HepG2 (cell line): ENCODE results near the gene NCBP3. TPM values are rescaled to one million over a fixed set of nuclear protein-coding genes. Genes with fewer than 3 reads are reported as not detected.

Experiments used
- FOXO1 ChIP-seq: sonication (generic); formaldehyde crosslinking; IDR thresholded peaks from 2 replicates; pipeline ENCODE4 v1.4.0; 2020; ENCODE audit warnings: missing genetic modification reagents
- IKZF4 ChIP-seq: sonication (generic); formaldehyde crosslinking; IDR thresholded peaks from 2 replicates; pipeline ENCODE4 v1.5.1; 2020; ENCODE audit warnings: borderline replicate concordance, mild to moderate bottlenecking, low read depth, missing genetic modification reagents; ENCODE audit errors: not compliant biosample characterization
- ISX ChIP-seq: sonication (generic); formaldehyde crosslinking; conservative IDR thresholded peaks from 2 replicates; pipeline ENCODE4 v1.5.0; 2020; ENCODE audit warnings: missing genetic modification reagents
- NFE2L2 ChIP-seq: fragments of 150-350 bp; IDR thresholded peaks from 2 replicates; pipeline ENCODE4 v1.6.1; 2014; ENCODE audit warnings: low read length
- POGZ ChIP-seq: sonication (generic); formaldehyde crosslinking; IDR thresholded peaks from 2 replicates; pipeline ENCODE4 v1.4.0; 2020; ENCODE audit warnings: mild to moderate bottlenecking, missing genetic modification reagents
- POLR2G ChIP-seq: fragments of 200-400 bp; formaldehyde crosslinking; IDR thresholded peaks from 2 replicates; pipeline ENCODE4 v1.6.1; 2018; ENCODE audit warnings: mild to moderate bottlenecking, low read depth, low read length, moderate library complexity
- RAD51 ChIP-seq: fragments of 450-650 bp; IDR thresholded peaks from 2 replicates; pipeline ENCODE4 v1.6.1; 2016; ENCODE audit warnings: borderline replicate concordance
- REXO4 ChIP-seq: sonication (generic); formaldehyde crosslinking; IDR thresholded peaks from 2 replicates; pipeline ENCODE4 v1.8.0; 2022; ENCODE audit warnings: missing genetic modification reagents, mild to moderate bottlenecking, borderline replicate concordance
- SAFB2 ChIP-seq: sonication (generic); formaldehyde crosslinking; IDR thresholded peaks from 2 replicates; pipeline ENCODE4 v1.5.1; 2020; ENCODE audit warnings: missing genetic modification reagents, low read depth, mild to moderate bottlenecking, borderline replicate concordance
- TCF7 ChIP-seq: sonication (generic); IDR thresholded peaks from 2 replicates; pipeline ENCODE4 v1.6.1; 2016; ENCODE audit warnings: antibody characterized with exemption, low read depth
- ZNF12 ChIP-seq: sonication (generic); formaldehyde crosslinking; IDR thresholded peaks from 2 replicates; pipeline ENCODE4 v1.5.0; 2020; ENCODE audit warnings: missing genetic modification reagents
- ZNF20 ChIP-seq: sonication (generic); formaldehyde crosslinking; IDR thresholded peaks from 2 replicates; pipeline ENCODE4 v1.4.0; 2020; ENCODE audit warnings: mild to moderate bottlenecking, moderate library complexity, missing genetic modification reagents
- ZNF234 ChIP-seq: sonication (generic); formaldehyde crosslinking; conservative IDR thresholded peaks from 2 replicates; pipeline ENCODE4 v1.5.1; 2020; ENCODE audit warnings: mild to moderate bottlenecking, missing genetic modification reagents
- ZNF607 ChIP-seq: sonication (generic); formaldehyde crosslinking; IDR thresholded peaks from 2 replicates; pipeline ENCODE4 v1.5.1; 2020; ENCODE audit warnings: missing genetic modification reagents, mild to moderate bottlenecking, borderline replicate concordance
- ZSCAN31 ChIP-seq: sonication (generic); formaldehyde crosslinking; IDR thresholded peaks from 2 replicates; pipeline ENCODE4 v1.5.0; 2020; ENCODE audit warnings: low read depth, mild to moderate bottlenecking, missing genetic modification reagents
- polyA plus RNA-seq, 8 experiments: library from polyadenylated mRNA; depleted of rRNA in 3 of 8; stranded (reverse) in 7 of 8; unstranded in 1 of 8; fragments of >200 nt; fragmentation: Illumina TruSeq in 4 of 8; extraction: Trizol in 4 of 8; gene quantifications; 2 replicates each; pipeline versions ENCODE4 v1.2.1 to v1.2.3, GENCODE V29; 2011 to 2016; ENCODE audit warnings: low read depth in 4 of 8, missing spikeins in 1 of 8, mixed read lengths in 1 of 8; ENCODE audit not compliant: insufficient read depth in 1 of 8
- total RNA-seq, 5 experiments: library from RNA; depleted of rRNA; stranded (reverse); fragments of >200 nt; fragmentation: Illumina TruSeq; extraction: Trizol; gene quantifications; 2 replicates each; pipeline ENCODE4 v1.2.3, GENCODE V29; 2016; ENCODE audit warnings: low read depth in 1 of 5
- TF ChIP-seq, protein P1 (sequence below): IDR thresholded peaks from 2 replicates; pipeline ENCODE4 v1.6.1; 2016; ENCODE audit warnings: missing biosample characterization, missing genetic modification reagents, low read depth
- TF ChIP-seq, protein P2 (sequence below): sonication (generic); formaldehyde crosslinking; IDR thresholded peaks from 2 replicates; pipeline ENCODE4 v1.8.0; 2022; ENCODE audit warnings: mild to moderate bottlenecking, missing genetic modification reagents, borderline replicate concordance
- TF ChIP-seq, protein P3 (sequence below): sonication (generic); formaldehyde crosslinking; IDR thresholded peaks from 2 replicates; pipeline ENCODE4 v1.4.0; 2020; ENCODE audit warnings: mild to moderate bottlenecking, missing genetic modification reagents
- TF ChIP-seq, protein P4 (sequence below): sonication (generic); formaldehyde crosslinking; IDR thresholded peaks from 2 replicates; pipeline ENCODE4 v1.8.0; 2022; ENCODE audit warnings: missing genetic modification reagents, low read depth, mild to moderate bottlenecking, borderline replicate concordance
- TF ChIP-seq, protein P5 (sequence below): sonication (generic); formaldehyde crosslinking; IDR thresholded peaks from 2 replicates; pipeline ENCODE4 v1.4.0; 2020; ENCODE audit warnings: missing genetic modification reagents
- TF ChIP-seq, protein P6 (sequence below): sonication (generic); formaldehyde crosslinking; IDR thresholded peaks from 2 replicates; pipeline ENCODE4 v1.4.0; 2020; ENCODE audit warnings: mild to moderate bottlenecking, missing genetic modification reagents

NCBP3 gene
- total and polyA plus RNA-seq, 2 of the 13 experiments (the other 11 are each of a cell fraction or from before 2014, with no cell fraction given) = 19.5 to 24.8 TPM

DNA sequence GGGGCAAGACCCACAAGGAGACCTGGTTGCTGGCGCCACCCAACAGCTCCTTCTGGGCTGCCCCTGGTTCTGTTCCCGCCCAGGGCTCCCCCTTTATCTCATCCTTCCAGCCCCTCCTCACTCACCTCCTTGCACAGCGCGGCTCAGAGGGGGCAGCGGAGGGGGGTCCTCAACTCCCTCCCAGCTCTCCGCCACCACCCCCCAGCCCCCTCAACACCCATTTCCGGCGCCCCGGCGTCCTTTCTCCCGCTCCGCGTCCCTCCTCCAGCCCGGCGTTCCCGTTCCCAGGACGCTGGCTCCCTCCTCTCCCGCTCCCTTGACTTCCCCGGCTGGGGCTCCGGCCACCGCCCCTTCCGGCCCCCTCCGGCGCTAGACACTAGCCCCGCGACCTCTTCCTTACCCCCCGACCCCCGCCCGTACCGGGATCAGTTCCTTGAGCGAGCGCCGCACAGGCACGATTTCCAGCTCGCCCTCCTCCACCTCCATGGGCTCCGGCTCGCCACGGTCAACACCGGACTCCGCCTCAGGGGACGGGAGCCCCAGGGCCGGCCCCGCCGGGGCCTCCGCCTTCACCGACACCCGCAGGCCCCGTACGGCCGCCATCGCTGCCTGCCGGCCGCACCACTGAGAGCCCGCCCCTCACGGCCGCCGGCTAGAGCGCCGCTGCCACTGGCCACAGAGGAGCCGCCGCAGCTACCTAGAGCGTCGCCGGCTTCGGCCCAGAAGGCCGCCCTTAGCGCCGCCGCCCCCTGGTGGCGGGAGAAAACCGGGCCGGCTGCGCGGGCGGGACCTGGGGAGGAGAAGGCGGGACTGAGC is at the start of gene NCBP3 (continued):
- TF ChIP-seq, protein P1, sequence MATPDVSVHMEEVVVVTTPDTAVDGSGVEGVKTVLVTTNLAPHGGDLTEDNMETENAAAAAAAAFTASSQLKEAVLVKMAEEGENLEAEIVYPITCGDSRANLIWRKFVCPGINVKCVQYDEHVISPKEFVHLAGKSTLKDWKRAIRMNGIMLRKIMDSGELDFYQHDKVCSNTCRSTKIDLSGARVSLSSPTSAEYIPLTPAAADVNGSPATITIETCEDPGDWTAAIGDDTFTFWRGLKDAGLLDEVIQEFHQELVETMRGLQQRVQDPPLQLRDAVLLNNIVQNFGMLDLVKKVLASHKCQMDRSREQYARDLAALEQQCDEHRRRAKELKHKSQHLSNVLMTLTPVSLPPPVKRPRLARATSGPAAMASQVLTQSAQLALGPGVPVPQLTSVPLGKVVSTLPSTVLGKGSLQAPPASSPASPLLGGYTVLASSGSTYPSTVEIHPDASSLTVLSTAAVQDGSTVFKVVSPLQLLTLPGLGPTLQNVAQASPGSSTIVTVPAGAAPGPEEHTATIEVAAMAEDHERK (CRISPR knock-in tag) = no peak
- TF ChIP-seq ZNF607 (CRISPR knock-in tag) (peak; percentile 92), POGZ (CRISPR knock-in tag) (peak; percentile 97), ZSCAN31 (CRISPR knock-in tag) (peak; percentile 71; the same call in 1 of the 2 replicates), ZNF12 (CRISPR knock-in tag) (no peak), FOXO1 (CRISPR knock-in tag) (0 out of 2 replicates have a peak, but pooled peaks have one; percentile 48), ZNF234 (CRISPR knock-in tag) (peak; percentile 62; the same call in 1 of the 2 replicates), NFE2L2 (no peak), TCF7 (no peak), POLR2G (peak; percentile 96), SAFB2 (CRISPR knock-in tag) (peak; percentile 84; the same call in 1 of the 2 replicates), REXO4 (CRISPR knock-in tag) (no peak), IKZF4 (CRISPR knock-in tag) (no peak), ISX (CRISPR knock-in tag) (no peak), ZNF20 (no peak), RAD51 (no peak)
- TF ChIP-seq, protein P2, sequence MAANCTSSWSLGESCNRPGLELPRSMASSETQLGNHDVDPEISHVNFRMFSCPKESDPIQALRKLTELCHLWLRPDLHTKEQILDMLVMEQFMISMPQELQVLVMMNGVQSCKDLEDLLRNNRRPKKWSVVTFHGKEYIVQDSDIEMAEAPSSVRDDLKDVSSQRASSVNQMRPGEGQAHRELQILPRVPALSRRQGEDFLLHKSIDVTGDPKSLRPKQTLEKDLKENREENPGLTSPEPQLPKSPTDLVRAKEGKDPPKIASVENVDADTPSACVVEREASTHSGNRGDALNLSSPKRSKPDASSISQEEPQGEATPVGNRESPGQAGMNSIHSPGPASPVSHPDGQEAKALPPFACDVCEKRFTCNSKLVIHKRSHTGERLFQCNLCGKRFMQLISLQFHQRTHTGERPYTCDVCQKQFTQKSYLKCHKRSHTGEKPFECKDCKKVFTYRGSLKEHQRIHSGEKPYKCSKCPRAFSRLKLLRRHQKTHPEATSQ (CRISPR knock-in tag) = peak; percentile 75; the same call in 1 of the 2 replicates
- TF ChIP-seq, protein P3, sequence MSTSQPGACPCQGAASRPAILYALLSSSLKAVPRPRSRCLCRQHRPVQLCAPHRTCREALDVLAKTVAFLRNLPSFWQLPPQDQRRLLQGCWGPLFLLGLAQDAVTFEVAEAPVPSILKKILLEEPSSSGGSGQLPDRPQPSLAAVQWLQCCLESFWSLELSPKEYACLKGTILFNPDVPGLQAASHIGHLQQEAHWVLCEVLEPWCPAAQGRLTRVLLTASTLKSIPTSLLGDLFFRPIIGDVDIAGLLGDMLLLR (CRISPR knock-in tag) = no peak; the same call in 1 of the 2 replicates
- TF ChIP-seq, protein P4, sequence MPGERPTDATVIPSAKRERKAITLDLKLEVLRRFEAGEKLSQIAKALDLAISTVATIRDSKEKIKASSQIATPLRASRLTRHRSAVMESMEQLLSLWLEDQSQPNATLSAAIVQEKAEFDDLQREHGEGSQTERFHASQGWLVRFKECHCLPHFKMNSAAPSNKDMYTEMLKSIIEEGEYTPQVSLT (CRISPR knock-in tag) = no peak
- TF ChIP-seq, protein P5, sequence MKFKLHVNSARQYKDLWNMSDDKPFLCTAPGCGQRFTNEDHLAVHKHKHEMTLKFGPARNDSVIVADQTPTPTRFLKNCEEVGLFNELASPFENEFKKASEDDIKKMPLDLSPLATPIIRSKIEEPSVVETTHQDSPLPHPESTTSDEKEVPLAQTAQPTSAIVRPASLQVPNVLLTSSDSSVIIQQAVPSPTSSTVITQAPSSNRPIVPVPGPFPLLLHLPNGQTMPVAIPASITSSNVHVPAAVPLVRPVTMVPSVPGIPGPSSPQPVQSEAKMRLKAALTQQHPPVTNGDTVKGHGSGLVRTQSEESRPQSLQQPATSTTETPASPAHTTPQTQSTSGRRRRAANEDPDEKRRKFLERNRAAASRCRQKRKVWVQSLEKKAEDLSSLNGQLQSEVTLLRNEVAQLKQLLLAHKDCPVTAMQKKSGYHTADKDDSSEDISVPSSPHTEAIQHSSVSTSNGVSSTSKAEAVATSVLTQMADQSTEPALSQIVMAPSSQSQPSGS (CRISPR knock-in tag) = peak; percentile 80
- TF ChIP-seq, protein P6, sequence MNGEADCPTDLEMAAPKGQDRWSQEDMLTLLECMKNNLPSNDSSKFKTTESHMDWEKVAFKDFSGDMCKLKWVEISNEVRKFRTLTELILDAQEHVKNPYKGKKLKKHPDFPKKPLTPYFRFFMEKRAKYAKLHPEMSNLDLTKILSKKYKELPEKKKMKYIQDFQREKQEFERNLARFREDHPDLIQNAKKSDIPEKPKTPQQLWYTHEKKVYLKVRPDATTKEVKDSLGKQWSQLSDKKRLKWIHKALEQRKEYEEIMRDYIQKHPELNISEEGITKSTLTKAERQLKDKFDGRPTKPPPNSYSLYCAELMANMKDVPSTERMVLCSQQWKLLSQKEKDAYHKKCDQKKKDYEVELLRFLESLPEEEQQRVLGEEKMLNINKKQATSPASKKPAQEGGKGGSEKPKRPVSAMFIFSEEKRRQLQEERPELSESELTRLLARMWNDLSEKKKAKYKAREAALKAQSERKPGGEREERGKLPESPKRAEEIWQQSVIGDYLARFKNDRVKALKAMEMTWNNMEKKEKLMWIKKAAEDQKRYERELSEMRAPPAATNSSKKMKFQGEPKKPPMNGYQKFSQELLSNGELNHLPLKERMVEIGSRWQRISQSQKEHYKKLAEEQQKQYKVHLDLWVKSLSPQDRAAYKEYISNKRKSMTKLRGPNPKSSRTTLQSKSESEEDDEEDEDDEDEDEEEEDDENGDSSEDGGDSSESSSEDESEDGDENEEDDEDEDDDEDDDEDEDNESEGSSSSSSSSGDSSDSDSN (CRISPR knock-in tag) = peak; percentile 69; the same call in 1 of the 2 replicates
